Parathyroid adenoma (tissue), 2 donors: Measurements from ENCODE around the gene USP43.

Source experiments
- H2AFZ ChIP-seq: fragments of 300-600 bp; sonication (generic); one replicate; pipeline ENCODE4 v1.7.0; 2017; ENCODE audit warnings: antibody characterized with exemption, mild to moderate bottlenecking
- H3K27ac ChIP-seq: fragments of 300-600 bp; sonication (generic); one replicate; pipeline ENCODE4 v1.7.0; 2017
- H3K27me3 ChIP-seq: fragments of 300-600 bp; sonication (generic); one replicate; pipeline ENCODE4 v1.7.0; 2017; ENCODE audit warnings: low read length; ENCODE audit not compliant: control insufficient read depth, insufficient read depth
- H3K36me3 ChIP-seq: fragments of 300-600 bp; sonication (generic); one replicate; pipeline ENCODE4 v1.7.0; 2017; ENCODE audit warnings: low read length; ENCODE audit not compliant: control insufficient read depth, insufficient read depth
- H3K4me1 ChIP-seq: fragments of 300-600 bp; sonication (generic); one replicate; pipeline ENCODE4 v1.7.0; 2017; ENCODE audit warnings: control low read depth
- H3K4me2 ChIP-seq: fragments of 300-600 bp; sonication (generic); one replicate; pipeline ENCODE4 v1.7.0; 2017; ENCODE audit warnings: low read length
- H3K4me3 ChIP-seq: fragments of 300-600 bp; sonication (generic); one replicate; pipeline ENCODE4 v1.7.0; 2017; ENCODE audit warnings: low read depth, low read length
- H3K79me2 ChIP-seq: fragments of 300-600 bp; sonication (generic); one replicate; pipeline ENCODE4 v1.7.0; 2017; ENCODE audit warnings: control low read depth
- H3K9ac ChIP-seq: fragments of 300-600 bp; sonication (generic); one replicate; pipeline ENCODE4 v1.7.0; 2017; ENCODE audit warnings: mild to moderate bottlenecking
- H3K9me3 ChIP-seq: fragments of 300-600 bp; sonication (generic); one replicate; pipeline ENCODE4 v1.7.0; 2017; ENCODE audit warnings: low read length; ENCODE audit not compliant: control insufficient read depth
- CTCF ChIP-seq: fragments of 300-600 bp; sonication (generic); IDR thresholded peaks from one replicate; pipeline ENCODE4 v1.7.0; 2017; ENCODE audit warnings: antibody characterized with exemption, mild to moderate bottlenecking
- donor health status: primary hyperparathyroidism.

Gene USP43

GRCh38 chr17:9676084-9676483 lies 30.8 kb downstream of the USP43 start:
- peak; percentile 29 for TF ChIP-seq CTCF

DNA sequence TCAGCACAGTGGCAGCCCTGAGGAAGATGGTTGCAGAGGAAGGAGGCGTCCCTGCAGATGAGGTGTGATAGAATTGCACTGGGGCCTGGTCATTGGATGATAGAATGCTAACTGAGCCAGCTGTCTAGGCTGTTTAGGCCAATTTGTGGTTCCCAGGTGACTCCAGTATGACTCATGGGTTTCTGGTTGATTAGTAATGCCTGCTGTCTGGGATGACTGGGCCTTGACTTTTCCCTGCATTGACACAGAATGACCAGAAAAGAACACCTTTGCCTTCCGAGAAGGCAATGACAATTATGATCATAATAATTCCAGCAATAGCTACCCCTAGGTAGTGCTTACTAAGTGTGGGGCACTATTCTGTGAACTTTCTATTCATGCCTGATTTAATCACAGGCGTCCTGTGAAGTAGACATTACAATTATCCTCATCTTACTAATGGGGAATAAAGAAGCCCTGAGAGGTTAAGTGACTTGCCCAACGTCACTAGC lies 31.5 kb downstream of the USP43 start:
- Histone ChIP-seq H3K27me3 (no peaks in the 10 kb centered on the region), H3K79me2 (no peaks in the 10 kb centered on the region), H3K36me3 (no peaks in the 10 kb centered on the region), H3K4me1 (no peaks in the 10 kb centered on the region), H3K27ac (no peak overlapping the region), H3K4me2 (no peak overlapping the region), H3K9me3 (no peaks in the 10 kb centered on the region), H2AFZ (no peak overlapping the region), H3K4me3 (no peak overlapping the region), H3K9ac (no peak overlapping the region)
- no peak for TF ChIP-seq CTCF

More at GRCh38 chr17:9676084-9676483, 30.8 kb downstream of the USP43 start:
- H3K27ac ChIP-seq, result no peak overlapping the region
- no peak overlapping the region for H3K4me2 ChIP-seq
- no peak overlapping the region for H3K4me3 ChIP-seq
- no peaks in the 10 kb centered on the region for H3K9me3 ChIP-seq
- no peaks in the 10 kb centered on the region for H3K27me3 ChIP-seq
- H3K4me1 ChIP-seq, result no peaks in the 10 kb centered on the region
- H3K36me3 ChIP-seq, result no peaks in the 10 kb centered on the region
- no peaks in the 10 kb centered on the region for H3K79me2 ChIP-seq
- H3K9ac ChIP-seq, result no peak overlapping the region
- no peak overlapping the region for H2AFZ ChIP-seq

GRCh38 chr17:9677411-9677810 lies 32.1 kb downstream of the USP43 start:
- Histone ChIP-seq H3K27me3 (no peaks in the 10 kb centered on the region), H3K36me3 (no peaks in the 10 kb centered on the region), H3K79me2 (no peaks in the 10 kb centered on the region), H3K9me3 (no peaks in the 10 kb centered on the region), H2AFZ (no peak overlapping the region), H3K4me3 (no peak overlapping the region), H3K27ac (no peak overlapping the region), H3K4me1 (no peaks in the 10 kb centered on the region), H3K9ac (no peak overlapping the region), H3K4me2 (no peak overlapping the region)
- TF ChIP-seq CTCF, result no peak

DNA sequence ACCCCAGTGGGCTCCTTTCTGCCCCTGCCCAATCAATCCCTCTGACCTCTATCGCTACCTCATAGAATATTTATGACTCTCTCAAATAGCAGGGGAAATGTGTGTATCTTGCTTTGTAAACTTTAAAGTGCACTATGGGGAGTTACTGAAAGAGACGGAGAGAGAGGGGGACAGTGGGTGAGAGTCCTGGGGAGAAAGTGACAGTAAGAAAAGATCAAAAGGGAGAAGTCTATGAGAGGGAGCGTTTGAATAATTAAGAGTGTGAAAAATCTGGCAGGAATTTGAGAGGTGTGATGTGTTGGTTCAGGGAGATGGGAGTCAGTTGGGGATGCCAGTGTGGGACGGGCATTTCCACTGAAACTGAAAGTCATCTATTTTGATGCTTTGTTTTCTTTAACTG lies 32.6 kb downstream of the USP43 start:
- no peaks in the 10 kb centered on the region for H3K4me1 ChIP-seq

More for the DNA sequence above, 32.6 kb downstream of the USP43 start:
- Histone ChIP-seq H3K27ac (no peak overlapping the region), H3K4me3 (no peak overlapping the region), H3K36me3 (no peaks in the 10 kb centered on the region), H3K79me2 (no peaks in the 10 kb centered on the region), H3K9ac (no peak overlapping the region), H3K9me3 (no peaks in the 10 kb centered on the region), H3K27me3 (no peaks in the 10 kb centered on the region), H3K4me2 (no peak overlapping the region), H2AFZ (no peak overlapping the region)
- no peak for TF ChIP-seq CTCF
